B cell (primary cell): ENCODE data around the gene MAGED2. TPM values are rescaled to one million over a fixed set of nuclear protein-coding genes. Genes with fewer than 3 reads are reported as not detected.
"Not testable (repeated sequence)": the region's sequence is repeated elsewhere in the genome, so short reads cannot be mapped to it uniquely, and the experiment has no call there.

Experiments used
- ATAC-seq: fragments of 200-7000 bp; cut with Tn5 transposase; one replicate; pipeline ENCODE4 v1.10.0; 2021; ENCODE audit warnings: low read depth, mild to moderate bottlenecking, moderate number of reproducible peaks, moderate library complexity
- CTCF ChIA-PET: fragments of 350-600 bp; sonication (Branson Sonifier 250); formaldehyde crosslinking; loops from one replicate; lab custom pipeline; 2021; ENCODE audit warnings: antibody characterized with exemption, inconsistent platforms; lab: Charles Lee
- POLR2A ChIA-PET: fragments of 350-600 bp; sonication (Branson Sonifier 250); formaldehyde crosslinking; loops from one replicate; lab custom pipeline; 2021; ENCODE audit warnings: antibody characterized with exemption; lab: Charles Lee
- DNase-seq: peaks from one replicate; pipeline ENCODE4 v3.0.0; 2013
- H2AFZ ChIP-seq: 2 replicates; pipeline ENCODE4 v1.6.1; 2012; ENCODE audit warnings: mild to moderate bottlenecking, low read depth, low read length; ENCODE audit not compliant: insufficient read depth, poor library complexity, severe bottlenecking
- H3K27ac ChIP-seq, 2 donors: 1 replicate in 1 of 2; 2 replicates in 1 of 2; pipeline ENCODE4 v1.5.1; 2012 to 2013; ENCODE audit warnings: low read length in 2 of 2, mild to moderate bottlenecking in 2 of 2, moderate library complexity in 1 of 2
- H3K27me3 ChIP-seq, 4 experiments: fragments of 200-600 bp in 1 of 4; sonication (generic) in 1 of 4; replicated peaks in 1 of 4; 1 replicate in 2 of 4; 2 replicates in 2 of 4; pipeline versions ENCODE4 v1.6.1 to v1.7.0; 2013 to 2016; ENCODE audit warnings: low read length in 3 of 4, mild to moderate bottlenecking in 2 of 4, mixed read lengths in 1 of 4, moderate library complexity in 1 of 4; ENCODE audit not compliant: insufficient read depth in 4 of 4, control insufficient read depth in 3 of 4; ENCODE audit errors: control extremely low read depth in 1 of 4
- H3K36me3 ChIP-seq, 2 experiments: replicated peaks in 1 of 2; 1 replicate in 1 of 2; 2 replicates in 1 of 2; pipeline versions ENCODE4 v1.6.1 to v1.7.1; 2013; ENCODE audit warnings: low read length in 1 of 2; ENCODE audit not compliant: insufficient read depth in 2 of 2, control insufficient read depth in 1 of 2; ENCODE audit errors: control extremely low read depth in 1 of 2, extremely low read depth in 1 of 2
- H3K4me1 ChIP-seq, 2 donors: fragments of 200-600 bp in 1 of 2; sonication (generic) in 1 of 2; 1 replicate in 1 of 2; 2 replicates in 1 of 2; pipeline versions ENCODE4 v1.5.1 to v1.6.1; 2013 to 2017; ENCODE audit warnings: low read length in 2 of 2; ENCODE audit not compliant: control insufficient read depth in 2 of 2, insufficient read depth in 2 of 2
- H3K4me2 ChIP-seq: replicated peaks from 2 replicates; pipeline ENCODE3; 2012; ENCODE audit warnings: mild to moderate bottlenecking, low read depth, low read length; ENCODE audit not compliant: poor library complexity, severe bottlenecking
- H3K4me3 ChIP-seq, 5 experiments: fragments of 200-600 bp in 1 of 5; sonication (generic) in 1 of 5; 1 replicate in 3 of 5; 2 replicates in 2 of 5; pipeline versions ENCODE4 v1.5.1 to v1.7.0; 2011 to 2016; ENCODE audit warnings: low read length in 4 of 5, mild to moderate bottlenecking in 4 of 5, low read depth in 2 of 5, control low read depth in 1 of 5, moderate library complexity in 1 of 5; ENCODE audit not compliant: insufficient read depth in 1 of 5; ENCODE audit errors: control extremely low read depth in 1 of 5, extremely low read depth in 1 of 5
- H3K79me2 ChIP-seq: fragments of 200-600 bp; sonication (generic); one replicate; pipeline ENCODE4 v1.6.0; 2016; ENCODE audit warnings: low read length; ENCODE audit not compliant: control insufficient read depth, insufficient read depth
- H3K9ac ChIP-seq: fragments of 200-600 bp; sonication (generic); 2 replicates; pipeline ENCODE4 v1.6.1; 2017; ENCODE audit warnings: mild to moderate bottlenecking, low read length, moderate library complexity
- H3K9me3 ChIP-seq, 3 donors: one replicate each; pipeline versions ENCODE4 v1.6.1 to v1.7.1; 2013; ENCODE audit warnings: low read length in 2 of 3; ENCODE audit not compliant: control insufficient read depth in 2 of 3, insufficient read depth in 1 of 3; ENCODE audit errors: control extremely low read depth in 1 of 3
- H4K20me1 ChIP-seq: 2 replicates; pipeline ENCODE4 v1.6.0; 2012; ENCODE audit warnings: mild to moderate bottlenecking, low read length; ENCODE audit not compliant: insufficient read depth, control insufficient read depth, poor library complexity, severe bottlenecking
- H3K27ac Mint-ChIP-seq: one replicate; pipeline ENCODE4 v1.8.0; 2021; ENCODE audit warnings: mixed read lengths
- H3K27me3 Mint-ChIP-seq: one replicate; pipeline ENCODE4 v1.8.0; 2021; ENCODE audit warnings: mixed read lengths
- H3K4me1 Mint-ChIP-seq: one replicate; pipeline ENCODE4 v1.8.0; 2021; ENCODE audit warnings: mixed read lengths
- H3K4me3 Mint-ChIP-seq: one replicate; pipeline ENCODE4 v1.8.0; 2021; ENCODE audit warnings: mixed read lengths
- H3K9me3 Mint-ChIP-seq: one replicate; pipeline ENCODE4 v1.8.0; 2022; ENCODE audit warnings: mixed read lengths; ENCODE audit not compliant: insufficient read depth
- EZH2 ChIP-seq: IDR thresholded peaks from 2 replicates; pipeline ENCODE4 v1.6.1; 2012; ENCODE audit warnings: borderline replicate concordance, low read depth, mild to moderate bottlenecking, moderate library complexity, low read length; ENCODE audit not compliant: insufficient read depth, poor library complexity, severe bottlenecking
- WGBS: methylation state at CpG from one replicate; pipeline ENCODE4 v1.1.5; 2013; ENCODE audit warnings: missing lambda C conversion rate; ENCODE audit not compliant: insufficient coverage; 5-methylcytosine and 5-hydroxymethylcytosine counted together
- intact Hi-C: fragments of 100-400 bp; cut with micrococcal nuclease; formaldehyde crosslinking; loops from one replicate; pipeline ENCODE4 v1.10.0; 2022
- polyA plus RNA-seq: library from polyadenylated mRNA; depleted of rRNA; stranded (reverse); fragments of >200 nt; gene quantifications from 2 replicates; pipeline ENCODE4 v1.2.3, GENCODE V29; 2012
- total RNA-seq, 2 donors: library from RNA; stranded (reverse); fragments of 120-200 nt in 1 of 2; gene quantifications; 1 replicate in 1 of 2; 2 replicates in 1 of 2; pipeline versions ENCODE4 v1.2.3 to v1.2.4, GENCODE V29; 2013 to 2022
- TF ChIP-seq, protein P1 (sequence below): fragments of 200-600 bp; IDR thresholded peaks from one replicate; pipeline ENCODE4 v1.8.0; 2022; ENCODE audit warnings: antibody characterized with exemption, mild to moderate bottlenecking

The MAGED2 gene
- total and polyA plus RNA-seq, 2 donors (not counting 1 experiment from before 2014, with no cell fraction given), result 47.8 to 87.2 TPM

GRCh38 chrX:54758114-54759055, 49.2 kb upstream of the MAGED2 start:
- H3K4me3 ChIP-seq, result no peak overlapping the region
- no peaks in the 10 kb centered on the region for H3K4me1 Mint-ChIP-seq
- ChIA-PET CTCF (no interaction called here), POLR2A (no interaction called here)
- no peaks in the 10 kb centered on the region for H3K27me3 ChIP-seq
- no peaks in the 10 kb centered on the region for H3K36me3 ChIP-seq
- peaks cover 10% of the 10 kb centered on the region for H3K9me3 Mint-ChIP-seq
- no peak overlapping the region for H3K27ac Mint-ChIP-seq
- H3K4me1 ChIP-seq, result no peaks in the 10 kb centered on the region
- no peak overlapping the region for H3K27ac ChIP-seq
- H3K9me3 ChIP-seq, result no peaks in the 10 kb centered on the region
- H3K4me2 ChIP-seq, result no peak overlapping the region
- no peaks in the 10 kb centered on the region for H4K20me1 ChIP-seq
- peaks cover 13% of the 10 kb centered on the region for H3K27me3 Mint-ChIP-seq
- intact Hi-C loops, result no loop called here
- ATAC-seq, result no peak
- no peak overlapping the region for H3K9ac ChIP-seq
- no peak overlapping the region for H3K4me3 Mint-ChIP-seq
- H3K79me2 ChIP-seq, result no peaks in the 10 kb centered on the region
- TF ChIP-seq, protein P1, sequence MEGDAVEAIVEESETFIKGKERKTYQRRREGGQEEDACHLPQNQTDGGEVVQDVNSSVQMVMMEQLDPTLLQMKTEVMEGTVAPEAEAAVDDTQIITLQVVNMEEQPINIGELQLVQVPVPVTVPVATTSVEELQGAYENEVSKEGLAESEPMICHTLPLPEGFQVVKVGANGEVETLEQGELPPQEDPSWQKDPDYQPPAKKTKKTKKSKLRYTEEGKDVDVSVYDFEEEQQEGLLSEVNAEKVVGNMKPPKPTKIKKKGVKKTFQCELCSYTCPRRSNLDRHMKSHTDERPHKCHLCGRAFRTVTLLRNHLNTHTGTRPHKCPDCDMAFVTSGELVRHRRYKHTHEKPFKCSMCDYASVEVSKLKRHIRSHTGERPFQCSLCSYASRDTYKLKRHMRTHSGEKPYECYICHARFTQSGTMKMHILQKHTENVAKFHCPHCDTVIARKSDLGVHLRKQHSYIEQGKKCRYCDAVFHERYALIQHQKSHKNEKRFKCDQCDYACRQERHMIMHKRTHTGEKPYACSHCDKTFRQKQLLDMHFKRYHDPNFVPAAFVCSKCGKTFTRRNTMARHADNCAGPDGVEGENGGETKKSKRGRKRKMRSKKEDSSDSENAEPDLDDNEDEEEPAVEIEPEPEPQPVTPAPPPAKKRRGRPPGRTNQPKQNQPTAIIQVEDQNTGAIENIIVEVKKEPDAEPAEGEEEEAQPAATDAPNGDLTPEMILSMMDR, result no peak
- no peak for TF ChIP-seq EZH2
- whole genome bisulfite sequencing, result 93% methylated on average over 12 of the region's 21 CpGs
- no peak for DNase-seq
- no peak overlapping the region for H2AFZ ChIP-seq

DNA sequence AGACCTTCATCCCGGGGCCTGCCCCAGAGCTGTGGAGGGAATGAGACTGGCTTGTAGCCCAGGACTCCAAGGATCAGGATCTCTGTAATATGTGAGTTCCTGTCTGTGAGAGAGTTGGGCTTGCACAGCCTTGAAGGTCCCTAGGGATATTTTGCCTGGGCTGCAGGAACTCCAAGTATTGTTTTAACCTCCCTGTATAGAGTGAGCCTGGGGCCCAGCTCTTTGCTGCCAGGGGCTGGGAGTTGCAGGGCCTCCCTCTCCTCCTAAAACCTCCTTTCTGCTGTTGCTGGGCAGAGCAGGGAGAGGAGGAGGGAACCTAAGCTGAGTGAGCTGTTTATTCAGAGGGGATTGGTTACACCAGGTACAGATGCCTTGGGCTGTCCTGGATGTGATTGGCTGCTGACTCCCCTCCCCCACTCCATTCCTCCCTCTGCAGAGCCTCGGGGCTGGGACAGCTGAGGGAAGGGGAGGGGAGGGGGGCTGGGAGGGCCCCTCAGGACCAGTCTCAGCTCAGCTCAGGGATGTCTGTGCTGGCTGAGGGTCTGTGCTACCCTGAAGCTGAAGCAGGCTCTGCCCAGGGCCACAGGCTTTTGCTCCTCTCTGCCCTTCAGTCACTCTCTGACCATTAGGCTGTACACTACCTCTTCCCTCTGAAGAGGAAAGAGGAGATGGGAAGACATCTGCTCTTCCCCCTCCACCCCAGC, 33.0 kb upstream of the MAGED2 start:
- DNase-seq, H3K4me2 ChIP-seq, H3K4me3 ChIP-seq, H4K20me1 ChIP-seq, H3K27ac ChIP-seq, POLR2A ChIA-PET, CTCF ChIA-PET, H3K4me3 Mint-ChIP-seq, intact Hi-C loops, H3K4me1 Mint-ChIP-seq, H2AFZ ChIP-seq, H3K9me3 ChIP-seq, H3K27me3 ChIP-seq, H3K27ac Mint-ChIP-seq, H3K27me3 Mint-ChIP-seq, H3K9me3 Mint-ChIP-seq, H3K4me1 ChIP-seq, ATAC-seq, H3K79me2 ChIP-seq, H3K36me3 ChIP-seq, H3K9ac ChIP-seq: not testable (repeated sequence)
- no CpG with 5 or more reads among the region's 2 CpGs for WGBS
